ENCODE results near the gene DKK3.

Gene DKK3

GRCh38 chr11:11935536-11935935 is 72.9 kb downstream of the DKK3 start:
- no peak for DNase-seq

- peak in 1 of 2 donors; percentile 0 for DNase-seq
Measured at GRCh38 chr11:11931461-11932055, 76.9 kb downstream of the DKK3 start.

GRCh38 chr11:11929920-11930319 is 78.5 kb downstream of the DKK3 start:
- no peak for DNase-seq

- no peak for DNase-seq
Measured at GRCh38 chr11:11923828-11924227, 84.6 kb downstream of the DKK3 start.

GRCh38 chr11:11916981-11917399 is 91.4 kb downstream of the DKK3 start:
- DNase-seq: no peak

GRCh38 chr11:11915625-11916024 is 92.8 kb downstream of the DKK3 start:
- no peak for DNase-seq

- DNase-seq: no peak
Measured at GRCh38 chr11:11913395-11913794, 95.0 kb downstream of the DKK3 start.
